GM19324 (cell line): ENCODE data around the gene MEI4.
"Not testable (repeated sequence)": the region's sequence is repeated elsewhere in the genome, so short reads cannot be mapped to it uniquely, and the experiment has no call there.

Source experiments
- ATAC-seq: cut with Tn5 transposase; IDR thresholded peaks from one replicate; pipeline ENCODE4 v1.9.1; 2021; ENCODE audit warnings: mild to moderate bottlenecking, moderate library complexity; ENCODE audit not compliant: unreplicated experiment, low FRiP score

MEI4 gene

DNA sequence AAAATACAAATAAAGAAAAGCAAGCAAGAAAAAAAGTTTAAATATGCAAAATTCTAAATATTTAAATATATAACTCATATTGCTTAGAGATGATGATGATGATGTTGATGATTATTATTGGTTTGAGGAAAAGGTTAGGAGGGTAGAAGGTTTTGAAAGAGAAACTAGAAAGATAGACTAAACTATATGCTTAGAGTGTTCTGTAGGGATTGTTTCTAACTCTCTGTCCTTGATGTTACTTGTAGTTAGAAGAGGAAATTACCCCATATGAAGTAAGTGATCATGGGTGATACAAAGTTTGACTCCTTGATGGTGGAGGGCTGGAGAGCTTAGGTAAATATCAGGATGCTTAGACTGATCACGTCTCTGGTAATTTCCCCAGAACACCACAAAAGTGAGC is 159.5 kb downstream of the MEI4 start:
- ATAC-seq = no peak

DNA sequence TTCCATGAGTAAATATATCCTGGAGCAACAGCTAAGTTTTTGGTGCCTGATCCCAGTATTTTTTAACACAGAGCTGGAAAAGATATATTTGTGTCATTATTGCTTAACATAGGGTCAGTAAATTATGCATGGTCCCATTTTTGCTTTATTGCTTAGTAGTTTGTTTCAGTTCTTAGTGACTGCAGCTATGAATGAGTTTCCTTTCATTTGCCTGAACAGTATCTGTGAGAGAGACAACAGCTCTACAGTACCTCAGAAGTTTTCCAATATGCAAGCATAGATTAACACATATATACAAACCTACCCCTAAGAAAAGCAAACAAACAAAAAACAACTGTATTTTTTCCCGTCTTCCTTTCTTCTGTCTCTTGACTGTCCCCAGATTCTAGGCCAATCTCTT is 160.3 kb downstream of the MEI4 start:
- no peak for ATAC-seq

DNA sequence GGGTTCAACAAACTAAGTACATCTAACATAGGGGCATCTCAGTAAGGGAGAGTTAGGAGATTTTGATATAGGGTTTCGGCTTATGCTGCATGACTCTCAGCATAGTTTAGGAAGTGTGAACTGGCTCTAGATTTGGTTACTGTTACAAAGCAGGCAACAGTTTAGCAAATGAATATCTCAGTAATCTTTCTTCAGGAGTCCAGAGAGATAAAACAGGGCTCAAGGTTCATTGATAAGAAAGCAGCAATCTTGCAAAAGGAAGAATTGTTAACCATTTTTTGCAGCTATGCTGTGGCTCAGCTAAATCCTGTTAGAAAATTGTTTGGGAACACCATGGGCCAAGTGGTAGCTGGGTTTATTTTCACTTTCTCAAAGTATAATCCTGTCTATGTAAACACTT is 161.3 kb downstream of the MEI4 start:
- ATAC-seq = no peak

DNA sequence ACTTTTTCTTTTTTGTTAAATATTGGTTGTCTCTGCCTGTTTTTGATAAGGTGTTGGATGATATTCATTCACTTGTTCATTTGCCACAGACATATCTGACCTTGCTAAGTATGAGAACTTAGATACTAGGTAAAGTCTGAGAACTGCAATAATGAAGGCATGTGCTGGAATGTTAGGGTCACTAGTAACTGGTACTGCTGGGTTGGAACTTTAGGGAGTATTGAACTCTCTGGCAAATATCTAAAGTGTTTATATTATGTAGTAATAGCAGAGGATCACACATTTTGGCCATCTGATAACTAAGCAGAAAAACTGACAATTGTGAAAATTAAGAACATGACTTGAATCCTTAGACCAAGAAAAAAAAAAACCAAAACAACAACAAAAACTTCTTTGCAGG is 162.7 kb downstream of the MEI4 start:
- ATAC-seq = no peak

DNA sequence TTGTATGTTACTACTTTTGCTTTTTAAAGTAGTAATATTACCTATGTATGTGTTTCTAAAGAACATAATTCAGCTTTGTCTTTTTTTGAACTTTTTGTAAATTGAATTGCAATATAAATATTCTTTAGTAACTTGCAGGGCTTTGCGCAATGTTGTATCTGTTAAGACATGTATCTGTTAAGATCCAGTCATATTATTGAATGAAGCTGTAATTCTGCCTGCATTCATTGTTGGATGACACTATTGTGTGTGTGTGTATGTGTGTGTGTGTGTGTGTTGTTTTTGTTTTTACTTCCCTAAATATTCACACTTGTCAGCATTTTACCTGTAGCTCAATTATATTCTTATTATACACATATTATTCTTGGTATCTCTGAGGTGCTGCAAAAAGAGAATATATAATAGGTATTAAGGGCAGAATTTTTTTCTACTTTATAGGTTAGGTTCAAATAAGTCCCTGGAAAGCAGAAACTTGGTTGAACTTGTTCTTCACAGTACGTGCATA is 164.0 kb downstream of the MEI4 start:
- ATAC-seq = no peak

DNA sequence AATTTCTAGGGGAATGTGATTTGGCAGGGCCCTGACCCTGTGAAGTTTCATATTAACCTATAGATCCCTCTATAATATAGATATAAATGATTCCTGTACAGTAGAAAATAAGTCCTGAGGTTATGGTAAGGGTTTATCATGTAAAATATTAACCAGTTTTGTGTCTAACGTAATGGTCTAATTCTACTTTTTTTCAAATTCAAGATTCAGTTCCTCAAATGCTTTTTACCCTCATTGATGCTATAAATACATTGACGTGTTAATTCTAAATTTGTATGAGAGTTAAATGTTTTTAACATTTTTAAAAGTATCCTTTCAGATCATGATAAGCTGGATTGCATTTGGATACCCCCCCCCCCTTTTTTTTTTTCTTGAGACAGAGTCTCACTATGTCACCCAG is 169.4 kb downstream of the MEI4 start:
- ATAC-seq = no peak

DNA sequence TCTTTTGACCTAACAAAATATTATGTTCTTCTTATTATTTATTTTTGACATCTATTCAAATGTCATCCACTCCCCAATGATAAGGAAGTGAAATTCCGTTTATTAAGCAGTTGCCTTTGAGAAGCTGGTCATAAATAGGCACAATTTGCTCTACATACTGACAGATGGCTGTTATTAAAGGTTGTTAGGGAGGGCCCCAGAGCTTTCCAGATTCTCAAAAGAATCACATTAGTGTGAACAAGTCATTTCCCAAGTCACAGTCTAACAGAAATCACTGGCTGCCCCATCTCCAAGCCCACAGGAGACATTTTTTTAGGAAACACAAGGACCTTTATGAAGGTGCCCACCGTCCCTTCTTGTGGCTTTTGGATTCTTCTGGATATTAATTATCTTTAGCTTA is 172.4 kb downstream of the MEI4 start:
- no peak for ATAC-seq

DNA sequence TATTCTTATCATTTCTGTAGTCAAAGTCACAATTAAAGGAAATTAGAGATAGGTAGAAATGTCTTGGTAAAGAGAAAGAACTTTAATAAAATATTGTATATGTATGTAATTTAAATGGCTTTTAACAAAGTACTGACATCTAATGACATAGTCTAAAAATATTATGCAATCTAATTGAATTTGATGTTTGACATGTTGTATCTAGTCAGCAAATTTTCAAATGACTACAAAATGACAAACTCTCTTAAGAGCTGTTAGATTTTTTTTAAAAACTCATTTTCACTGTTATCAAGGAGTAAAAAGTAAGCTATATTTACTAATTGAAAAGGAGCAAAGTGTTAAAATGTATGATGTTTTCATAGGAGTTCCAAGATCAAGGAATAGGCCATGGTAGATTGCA is 176.9 kb downstream of the MEI4 start:
- ATAC-seq = no peak

DNA sequence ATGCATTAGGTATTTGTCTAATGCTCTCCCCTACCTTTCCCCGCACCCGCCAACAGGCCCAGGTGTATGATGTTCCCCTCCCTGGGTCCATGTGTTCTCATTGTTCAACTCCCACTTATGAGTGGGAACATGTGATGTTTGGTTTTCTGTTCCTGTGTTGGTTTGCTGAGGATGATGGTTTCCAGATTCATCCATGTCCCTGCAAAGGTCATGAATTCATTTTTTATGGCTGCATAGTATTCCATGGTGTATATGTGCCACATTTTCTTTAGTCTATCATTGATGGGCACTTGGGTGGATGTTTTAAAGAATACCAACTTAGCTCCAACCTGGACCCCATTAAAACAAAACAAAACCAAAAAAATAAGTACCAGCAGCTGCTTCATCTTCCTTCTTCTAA is 180.9 kb downstream of the MEI4 start:
- not testable (repeated sequence) for ATAC-seq

DNA sequence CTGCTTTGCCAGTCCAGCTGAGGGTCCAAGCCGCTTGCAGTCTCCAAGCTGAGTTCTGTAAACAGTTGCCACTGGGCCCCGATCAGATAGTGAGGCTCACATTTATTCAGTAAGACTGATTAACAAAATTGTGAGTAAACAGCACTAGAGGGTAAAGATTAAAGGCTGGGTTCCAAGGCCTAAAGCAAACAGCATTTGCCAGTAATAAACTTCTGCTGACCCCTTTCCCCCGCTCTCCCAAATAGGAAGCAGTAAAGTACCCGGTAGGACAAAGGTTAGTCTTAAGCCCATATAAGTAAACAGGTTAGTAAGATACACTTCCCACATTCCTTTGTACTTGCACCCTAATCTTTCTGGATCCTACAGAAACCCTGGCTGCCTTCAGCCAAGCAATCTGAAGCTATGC is 181.8 kb downstream of the MEI4 start:
- no peak for ATAC-seq

DNA sequence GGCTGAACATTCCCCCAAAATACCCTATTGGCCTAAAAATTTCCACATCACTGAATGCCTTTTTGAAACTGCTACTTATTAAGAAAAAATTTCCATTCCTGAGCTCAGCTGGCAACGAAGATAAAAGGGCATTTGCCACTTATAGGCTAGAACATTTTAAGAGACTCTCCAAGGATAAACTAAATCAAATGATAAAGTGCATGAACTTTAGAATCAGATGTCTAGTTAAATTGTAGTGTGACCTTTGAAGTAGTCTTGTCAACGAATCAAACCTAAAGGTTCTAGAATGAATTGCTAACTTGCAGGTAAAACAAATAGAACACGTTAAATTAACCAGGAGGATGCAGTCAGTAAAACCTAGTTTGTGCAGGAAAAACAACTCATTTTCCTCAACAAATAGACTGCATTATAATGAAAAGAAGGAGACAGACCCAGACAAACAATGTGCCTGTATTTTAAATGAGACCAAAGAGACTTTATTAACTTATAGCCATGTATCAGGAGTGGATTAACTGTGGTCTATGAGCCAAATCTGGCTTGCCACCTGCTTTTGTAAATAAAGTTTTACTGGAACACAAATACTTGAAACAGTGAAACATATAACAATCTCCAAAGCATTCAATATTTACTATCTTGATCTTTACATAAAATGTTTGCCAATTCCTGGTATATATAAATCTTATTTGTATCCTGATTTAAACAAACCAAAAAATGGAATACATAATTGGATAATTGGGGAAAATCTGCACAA is 184.4 kb downstream of the MEI4 start:
- no peak for ATAC-seq

DNA sequence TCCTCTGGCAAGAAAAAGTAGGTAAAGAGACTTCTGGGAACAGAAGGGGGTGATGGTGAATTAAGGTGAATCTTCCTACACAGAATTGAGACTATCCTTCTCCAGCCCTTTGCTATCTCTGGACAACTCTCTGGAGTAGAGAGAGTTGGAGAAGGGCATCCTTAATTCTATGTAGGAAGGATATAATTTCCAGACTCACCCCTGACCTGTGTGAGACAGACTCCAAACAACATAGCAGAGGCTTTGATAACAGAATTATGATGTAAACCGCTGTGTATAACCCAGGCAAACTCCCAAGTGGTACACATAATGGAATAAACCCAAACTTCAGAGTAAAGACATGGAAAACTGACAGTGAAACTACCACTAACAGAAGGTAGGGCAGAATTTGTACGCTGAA is 186.5 kb downstream of the MEI4 start:
- ATAC-seq = no peak

DNA sequence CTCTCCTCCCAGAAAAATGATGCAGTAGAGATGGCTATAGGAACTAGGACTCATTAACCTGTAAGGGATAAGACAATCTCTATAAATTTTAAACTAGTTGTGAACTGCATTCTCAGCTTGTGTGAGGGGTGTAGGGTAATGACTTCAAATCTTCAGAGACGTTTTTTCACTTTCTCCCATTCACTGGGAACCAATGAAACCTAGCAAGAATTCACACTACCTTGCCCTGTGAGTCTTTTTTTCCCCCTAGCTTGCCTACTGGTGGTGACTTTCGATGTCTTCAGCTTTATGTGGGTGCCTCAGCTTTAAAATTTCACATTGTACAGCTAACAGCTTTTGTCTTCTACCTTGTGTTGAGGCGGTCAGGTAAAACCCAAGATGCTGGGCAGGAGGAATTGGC is 192.0 kb downstream of the MEI4 start:
- no peak for ATAC-seq

DNA sequence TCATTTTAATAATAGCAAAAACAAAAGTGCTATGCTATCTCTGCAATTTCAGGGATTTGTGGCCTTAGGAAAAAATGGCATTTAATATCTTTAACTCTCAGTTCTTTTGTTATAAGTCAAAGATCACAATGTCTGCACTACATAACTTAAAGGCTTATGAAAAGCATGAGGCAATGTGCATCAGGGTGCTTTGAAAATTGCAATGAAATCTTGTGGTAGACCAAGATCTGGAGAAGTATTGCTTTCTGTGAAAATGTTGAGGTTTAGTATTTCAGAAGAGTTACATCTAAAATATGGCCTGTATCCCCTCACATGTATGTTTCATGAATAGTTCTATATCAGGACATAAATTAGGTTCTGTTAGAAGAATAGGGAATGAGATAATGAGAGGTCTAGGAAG is 200.6 kb downstream of the MEI4 start:
- no peak for ATAC-seq

DNA sequence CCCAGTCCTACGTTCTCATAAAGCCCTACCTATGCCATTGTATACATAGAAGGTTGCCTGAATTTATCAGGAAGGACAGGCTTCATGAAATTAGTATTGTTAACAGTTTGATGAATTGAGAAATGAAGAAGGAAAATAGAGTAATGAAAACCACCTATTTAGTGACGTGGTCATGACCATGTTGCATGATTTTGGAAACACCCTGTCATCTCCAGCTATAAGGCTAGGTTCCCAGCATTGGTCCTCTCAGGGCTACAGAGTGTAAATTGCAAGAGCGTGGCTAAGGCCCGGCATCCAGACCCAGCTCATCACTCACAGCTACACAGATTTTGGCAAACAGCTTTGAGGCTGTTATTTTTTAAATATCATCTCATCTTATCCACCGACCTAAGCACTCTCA is 203.6 kb downstream of the MEI4 start:
- no peak for ATAC-seq

DNA sequence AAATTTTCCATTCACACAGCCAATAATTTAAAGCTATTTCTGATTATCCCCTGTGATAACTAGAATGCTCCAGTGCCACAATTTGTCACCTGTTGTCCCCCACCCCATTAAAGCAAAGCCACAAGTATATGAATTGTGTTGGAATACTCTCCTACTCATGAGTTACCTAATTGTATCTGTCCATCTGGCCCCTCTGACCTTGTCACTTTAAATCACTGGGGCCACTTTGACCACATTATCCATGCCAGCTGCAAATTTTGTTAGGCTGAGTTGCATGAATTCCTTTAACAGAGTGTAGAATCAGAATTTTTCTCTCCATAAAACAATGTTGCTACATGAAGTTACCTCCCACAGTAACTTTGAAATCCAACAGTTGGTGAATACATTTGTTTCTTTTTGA is 204.6 kb downstream of the MEI4 start:
- no peak for ATAC-seq

DNA sequence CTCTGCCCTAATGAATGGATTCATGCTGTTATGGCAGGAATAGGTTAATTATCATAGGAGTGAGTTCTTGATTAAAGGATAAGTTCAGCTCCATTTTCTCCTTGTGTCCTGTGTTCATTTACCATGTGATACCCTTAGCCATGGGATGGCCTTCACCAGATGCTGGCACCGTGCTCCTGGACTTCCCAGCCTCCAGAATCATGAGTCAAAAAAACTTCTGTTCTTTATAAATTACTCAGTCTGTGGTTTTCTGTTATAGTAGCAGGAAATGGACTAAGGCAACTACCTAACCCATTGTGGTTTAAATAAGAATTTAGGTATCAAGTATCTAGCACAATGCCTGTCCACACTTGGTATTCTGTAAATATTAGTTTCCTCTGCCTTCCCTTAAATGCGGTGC is 223.5 kb downstream of the MEI4 start:
- ATAC-seq = no peak

DNA sequence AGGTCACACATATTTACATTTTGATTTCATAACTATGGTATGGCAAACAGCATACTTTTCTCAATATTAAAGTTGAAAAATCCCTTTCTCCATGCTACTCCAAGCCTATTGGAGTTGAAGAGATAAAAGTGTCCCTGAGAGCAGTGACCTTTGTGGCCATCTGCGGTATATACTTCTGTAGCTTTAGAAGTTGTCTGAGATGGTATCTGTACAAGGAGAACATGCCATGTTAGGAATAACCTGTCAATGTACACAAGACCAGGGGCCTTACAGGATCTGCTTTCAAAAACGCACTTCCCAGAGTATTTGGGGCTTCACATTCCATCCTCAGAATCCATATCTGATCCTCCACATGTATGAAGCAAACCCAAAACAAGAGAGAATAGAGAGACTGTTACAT is 226.7 kb downstream of the MEI4 start:
- ATAC-seq = no peak

DNA sequence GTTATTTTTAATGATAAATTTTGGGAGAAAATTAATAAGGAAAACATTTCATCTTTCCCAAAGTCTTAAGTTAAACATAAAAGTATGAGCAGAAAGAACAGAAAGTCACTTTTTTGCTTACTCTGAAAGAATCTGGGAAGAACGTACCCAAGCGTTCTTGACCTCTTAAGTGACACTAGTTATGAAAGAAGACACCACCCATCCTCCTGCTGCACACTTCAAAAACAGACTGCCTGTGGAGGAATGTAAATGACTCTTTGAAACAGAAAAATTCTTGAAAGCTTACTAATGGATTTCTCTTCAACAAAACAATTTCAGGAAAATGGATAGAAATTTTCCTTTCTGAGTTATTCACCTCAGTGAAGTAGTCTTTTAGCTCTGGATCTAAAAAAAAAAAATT is 227.7 kb downstream of the MEI4 start:
- ATAC-seq = no peak

DNA sequence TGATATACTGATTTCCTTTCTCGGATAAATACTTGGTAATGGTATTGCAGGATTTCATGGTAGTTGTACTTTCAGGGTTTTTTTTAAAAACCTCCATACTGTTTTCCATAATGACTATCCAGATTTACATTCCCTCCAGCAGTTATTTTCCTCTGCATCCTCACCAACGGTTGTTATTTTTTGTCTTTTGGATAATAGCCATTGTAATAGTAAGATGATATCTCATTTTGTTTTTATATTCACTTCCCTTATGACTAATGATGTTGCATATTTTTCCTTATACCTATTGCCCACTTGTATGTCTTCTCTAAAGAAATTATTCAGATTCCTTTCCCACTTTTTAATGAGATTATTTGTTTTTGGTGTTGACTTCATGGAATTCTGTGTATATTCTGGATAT is 231.0 kb downstream of the MEI4 start:
- no peak for ATAC-seq

DNA sequence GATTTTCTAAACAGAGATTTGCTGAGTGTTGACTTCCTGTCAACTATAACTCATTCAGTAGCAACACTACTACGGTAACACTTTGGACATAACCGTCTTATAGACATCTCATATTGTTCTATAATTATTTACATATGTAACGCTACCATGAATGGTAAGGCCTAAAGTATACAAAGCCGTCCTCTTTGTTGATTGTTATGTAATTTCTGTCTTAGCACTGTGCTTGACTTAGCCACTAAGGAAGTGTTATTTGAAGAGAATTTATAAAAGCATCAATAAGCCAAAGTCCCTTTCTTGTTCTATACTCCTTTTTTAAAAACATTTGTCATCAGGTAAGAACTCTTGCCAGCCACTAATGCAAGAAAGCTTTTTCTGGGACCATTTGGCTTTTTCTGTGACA is 240.6 kb downstream of the MEI4 start:
- no peak for ATAC-seq

DNA sequence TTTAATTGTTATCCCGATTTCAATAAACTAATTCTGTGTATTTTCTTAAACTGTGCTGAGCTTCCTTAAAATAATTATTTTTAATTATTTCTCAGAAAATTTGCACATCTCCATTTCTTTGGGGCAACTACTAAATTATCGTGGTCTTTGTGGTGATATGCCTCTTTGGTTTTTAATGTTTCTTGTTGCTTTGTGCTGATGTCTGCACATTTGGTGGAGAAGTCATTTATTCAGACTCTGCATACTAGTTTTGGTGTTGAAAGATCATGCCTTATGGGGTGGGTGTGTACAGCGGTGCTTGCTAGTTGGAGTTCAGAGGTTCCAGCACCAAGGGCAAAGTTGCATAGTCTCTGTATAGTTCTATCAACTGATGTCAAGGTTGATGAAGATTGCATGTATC is 253.2 kb downstream of the MEI4 start:
- ATAC-seq = no peak

DNA sequence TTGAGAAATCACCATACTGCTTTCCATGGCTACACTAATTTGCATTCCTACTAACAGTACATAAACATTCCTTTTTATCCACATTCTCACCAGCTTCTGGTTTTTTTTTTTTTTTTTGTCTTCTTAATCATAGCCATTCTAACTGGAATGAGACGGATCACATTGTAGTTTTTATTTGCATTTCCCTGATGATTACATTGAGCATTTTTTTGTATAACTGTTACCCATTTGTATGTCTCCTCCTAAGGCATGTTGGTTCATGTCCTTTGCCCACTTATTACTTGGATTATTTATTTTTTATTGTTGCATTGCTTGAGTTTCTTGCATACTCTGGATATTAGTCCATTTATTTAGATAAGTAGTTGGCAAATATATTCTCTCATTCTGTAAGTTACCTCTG is 258.0 kb downstream of the MEI4 start:
- ATAC-seq = no peak
